GM18907 (cell line): ENCODE results near the gene PIEZO1.

Experiments
- ATAC-seq: cut with Tn5 transposase; IDR thresholded peaks from one replicate; pipeline ENCODE4 v1.9.1; 2021; ENCODE audit warnings: mild to moderate bottlenecking, moderate library complexity; ENCODE audit not compliant: unreplicated experiment

PIEZO1 gene

GRCh38 chr16:88769617-88770460 is 15.2 kb downstream of the PIEZO1 start:
- no peak for ATAC-seq

GRCh38 chr16:88768071-88768783 is 16.8 kb downstream of the PIEZO1 start:
- ATAC-seq, result no peak

GRCh38 chr16:88767546-88768070 is 17.4 kb downstream of the PIEZO1 start:
- no peak for ATAC-seq

- no peak for ATAC-seq
These were observed 18.0 kb downstream of the PIEZO1 start for GRCh38 chr16:88766975-88767374.

- ATAC-seq, result no peak
These were observed 20.1 kb downstream of the PIEZO1 start for GRCh38 chr16:88764913-88765349.

GRCh38 chr16:88764080-88764479 is 20.9 kb downstream of the PIEZO1 start:
- no peak for ATAC-seq

- no peak for ATAC-seq
These were observed 21.4 kb downstream of the PIEZO1 start for GRCh38 chr16:88763502-88764053.

- no peak for ATAC-seq
These were observed 22.1 kb downstream of the PIEZO1 start for GRCh38 chr16:88762941-88763340.

GRCh38 chr16:88762258-88762870 is 22.7 kb downstream of the PIEZO1 start:
- no peak for ATAC-seq

GRCh38 chr16:88761830-88762229 is 23.2 kb downstream of the PIEZO1 start:
- ATAC-seq, result no peak

GRCh38 chr16:88761143-88761534 is 23.9 kb downstream of the PIEZO1 start:
- ATAC-seq, result no peak

- ATAC-seq, result no peak
These were observed 24.4 kb downstream of the PIEZO1 start for GRCh38 chr16:88760424-88761142.

- ATAC-seq, result no peak
These were observed 25.1 kb downstream of the PIEZO1 start for GRCh38 chr16:88759976-88760350.

GRCh38 chr16:88759245-88759975 is 25.6 kb downstream of the PIEZO1 start:
- ATAC-seq, result no peak

- no peak for ATAC-seq
These were observed 26.1 kb downstream of the PIEZO1 start for GRCh38 chr16:88758944-88759244.

- no peak for ATAC-seq
These were observed 26.6 kb downstream of the PIEZO1 start for GRCh38 chr16:88758227-88758943.

- ATAC-seq, result no peak
These were observed 29.1 kb downstream of the PIEZO1 start for GRCh38 chr16:88755745-88756443.

GRCh38 chr16:88754912-88755744 is 29.9 kb downstream of the PIEZO1 start:
- no peak for ATAC-seq
